ENCODE results near the gene TBC1D24. TPM values are rescaled to one million over a fixed set of nuclear protein-coding genes. Genes with fewer than 3 reads are reported as not detected.

Gene TBC1D24
- total RNA-seq, 1 experiment from 2014 or later: 24.6 TPM

DNA sequence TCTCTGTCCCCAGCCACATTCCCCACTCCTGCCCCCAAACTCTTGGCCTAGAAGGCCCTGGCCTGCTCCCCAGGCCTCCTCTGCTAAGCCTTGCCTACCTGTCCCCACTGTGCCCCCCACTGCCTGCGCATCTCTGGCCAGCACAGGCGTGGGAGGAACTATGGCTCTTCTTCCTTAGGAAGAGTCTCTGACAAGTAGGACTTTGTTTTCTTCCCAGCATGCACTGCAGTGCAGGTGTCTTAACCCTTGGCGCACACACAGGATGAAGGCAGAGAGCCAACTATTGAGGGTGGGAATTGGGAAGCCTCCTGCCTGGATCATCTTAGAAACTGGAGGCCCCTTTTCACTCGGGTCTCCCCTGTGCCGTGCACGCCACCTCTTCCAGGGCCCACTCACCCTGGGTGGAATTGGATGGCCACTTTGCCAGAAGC lies 48.9 kb downstream of the TBC1D24 start (continued):
- TF ChIP-seq, protein P1, sequence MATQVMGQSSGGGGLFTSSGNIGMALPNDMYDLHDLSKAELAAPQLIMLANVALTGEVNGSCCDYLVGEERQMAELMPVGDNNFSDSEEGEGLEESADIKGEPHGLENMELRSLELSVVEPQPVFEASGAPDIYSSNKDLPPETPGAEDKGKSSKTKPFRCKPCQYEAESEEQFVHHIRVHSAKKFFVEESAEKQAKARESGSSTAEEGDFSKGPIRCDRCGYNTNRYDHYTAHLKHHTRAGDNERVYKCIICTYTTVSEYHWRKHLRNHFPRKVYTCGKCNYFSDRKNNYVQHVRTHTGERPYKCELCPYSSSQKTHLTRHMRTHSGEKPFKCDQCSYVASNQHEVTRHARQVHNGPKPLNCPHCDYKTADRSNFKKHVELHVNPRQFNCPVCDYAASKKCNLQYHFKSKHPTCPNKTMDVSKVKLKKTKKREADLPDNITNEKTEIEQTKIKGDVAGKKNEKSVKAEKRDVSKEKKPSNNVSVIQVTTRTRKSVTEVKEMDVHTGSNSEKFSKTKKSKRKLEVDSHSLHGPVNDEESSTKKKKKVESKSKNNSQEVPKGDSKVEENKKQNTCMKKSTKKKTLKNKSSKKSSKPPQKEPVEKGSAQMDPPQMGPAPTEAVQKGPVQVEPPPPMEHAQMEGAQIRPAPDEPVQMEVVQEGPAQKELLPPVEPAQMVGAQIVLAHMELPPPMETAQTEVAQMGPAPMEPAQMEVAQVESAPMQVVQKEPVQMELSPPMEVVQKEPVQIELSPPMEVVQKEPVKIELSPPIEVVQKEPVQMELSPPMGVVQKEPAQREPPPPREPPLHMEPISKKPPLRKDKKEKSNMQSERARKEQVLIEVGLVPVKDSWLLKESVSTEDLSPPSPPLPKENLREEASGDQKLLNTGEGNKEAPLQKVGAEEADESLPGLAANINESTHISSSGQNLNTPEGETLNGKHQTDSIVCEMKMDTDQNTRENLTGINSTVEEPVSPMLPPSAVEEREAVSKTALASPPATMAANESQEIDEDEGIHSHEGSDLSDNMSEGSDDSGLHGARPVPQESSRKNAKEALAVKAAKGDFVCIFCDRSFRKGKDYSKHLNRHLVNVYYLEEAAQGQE (IDR thresholded peaks at IDR 0.05; ENCODE audit: low read depth): no peak
- TF ChIP-seq EGR1 (IDR thresholded peaks at IDR 0.05; ENCODE audit: low read depth): no peak
- TF ChIP-seq ELF1 (IDR thresholded peaks at IDR 0.05; ENCODE audit: borderline replicate concordance, low read depth): no peak
- no peak for TF ChIP-seq ZFX (IDR thresholded peaks at IDR 0.05)

DNA sequence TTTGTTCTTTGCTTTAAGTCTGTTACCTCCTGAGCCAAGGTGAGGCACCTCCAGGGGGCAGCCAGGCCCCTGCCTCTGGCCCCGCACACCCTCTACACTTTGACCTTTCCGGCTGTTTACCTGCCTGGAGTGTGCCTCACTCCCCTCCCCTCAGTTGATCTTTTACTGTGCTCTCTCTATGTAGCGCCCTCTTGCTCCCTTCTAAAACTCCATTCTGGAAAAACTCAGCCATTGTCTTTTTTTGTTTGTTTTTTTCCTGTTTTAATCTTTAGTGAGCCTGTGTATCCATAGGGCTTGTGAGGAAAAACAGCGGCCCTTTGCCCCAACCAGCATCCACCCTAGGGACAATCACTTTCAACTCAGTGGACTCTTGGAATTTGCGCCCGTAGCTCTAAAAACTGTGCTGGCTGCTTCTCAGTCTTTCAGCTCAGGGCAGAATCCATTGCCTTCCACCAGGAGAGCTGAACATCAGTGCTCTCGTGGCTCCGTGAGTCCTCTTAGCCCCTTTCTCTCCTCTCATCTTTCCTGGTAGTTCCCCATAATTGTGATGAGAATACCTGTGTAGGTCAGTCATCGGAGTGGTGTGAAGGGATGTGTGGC lies 49.5 kb downstream of the TBC1D24 start:
- ChIA-PET POLR2A (no interaction called here), RAD21 (ENCODE audit: low non-redundant PET in 1 of 2, low total read pairs in 2 of 2, uncharacterized antibody in 2 of 2, unreplicated experiment in 2 of 2) (no interaction called here), CTCF (no interaction called here)
- TF ChIP-seq CEBPB (IDR thresholded peaks at IDR 0.05; ENCODE audit: low read depth): no peak
- TF ChIP-seq POLR2AphosphoS5 (IDR thresholded peaks at IDR 0.05; ENCODE audit: low read depth, low read length): no peak
- TF ChIP-seq SIN3A (IDR thresholded peaks at IDR 0.05; ENCODE audit: low read depth): no peak
- TF ChIP-seq CBX3 (IDR thresholded peaks at IDR 0.05; ENCODE audit: low read depth): no peak
- Histone ChIP-seq H3K79me2 (ENCODE audit: insufficient read depth, low read length) (peaks cover 37% of the 10 kb centered on the region), H3K4me1 (ENCODE audit: control insufficient read depth in 1 of 2, insufficient read depth in 2 of 2, low read length in 2 of 2) (peaks cover 6 to 15% of the 10 kb centered on the region in 2 experiments), H3K9ac (ENCODE audit: low read length) (no peak overlapping the region), H3K27me3 (ENCODE audit: insufficient read depth, low read length) (no peaks in the 10 kb centered on the region), H3K4me2 (ENCODE audit: low read length) (no peak overlapping the region), H3K36me3 (ENCODE audit: control insufficient read depth in 1 of 2, insufficient read depth in 2 of 2, low read length in 2 of 2) (peaks cover 12 to 31% of the 10 kb centered on the region in 2 experiments; a peak in 3 of 4 replicates), H3K4me3 (replicated peaks in 1 of 2; ENCODE audit: low read depth in 1 of 2, low read length in 2 of 2) (no peak overlapping the region), H4K20me1 (ENCODE audit: insufficient read depth) (no peaks in the 10 kb centered on the region), H3K9me2 (ENCODE audit: insufficient read depth) (no peaks in the 10 kb centered on the region), H3K27ac (ENCODE audit: low read depth, low read length) (no peak overlapping the region), H2AFZ (ENCODE audit: low read depth, low read length, poor library complexity, severe bottlenecking) (no peak overlapping the region), H3K9me3 (ENCODE audit: control insufficient read depth in 1 of 2, insufficient read depth in 1 of 2, low read depth in 1 of 2, low read length in 2 of 2) (no peaks in the 10 kb centered on the region)
- ATAC-seq (no peak), DNase-seq (ENCODE audit: low read depth, low spot score) (no peak)
- intact Hi-C loops (cut with micrococcal nuclease): no loop called here
- BruUV-seq (replicated peaks): no TSS peak
